ENCODE measurements around the gene TBK1. TPM values are rescaled to one million over a fixed set of nuclear protein-coding genes. Genes with fewer than 3 reads are reported as not detected.

Gene TBK1
- total RNA-seq, 1 donor from 2014 or later: 11.6 TPM

DNA sequence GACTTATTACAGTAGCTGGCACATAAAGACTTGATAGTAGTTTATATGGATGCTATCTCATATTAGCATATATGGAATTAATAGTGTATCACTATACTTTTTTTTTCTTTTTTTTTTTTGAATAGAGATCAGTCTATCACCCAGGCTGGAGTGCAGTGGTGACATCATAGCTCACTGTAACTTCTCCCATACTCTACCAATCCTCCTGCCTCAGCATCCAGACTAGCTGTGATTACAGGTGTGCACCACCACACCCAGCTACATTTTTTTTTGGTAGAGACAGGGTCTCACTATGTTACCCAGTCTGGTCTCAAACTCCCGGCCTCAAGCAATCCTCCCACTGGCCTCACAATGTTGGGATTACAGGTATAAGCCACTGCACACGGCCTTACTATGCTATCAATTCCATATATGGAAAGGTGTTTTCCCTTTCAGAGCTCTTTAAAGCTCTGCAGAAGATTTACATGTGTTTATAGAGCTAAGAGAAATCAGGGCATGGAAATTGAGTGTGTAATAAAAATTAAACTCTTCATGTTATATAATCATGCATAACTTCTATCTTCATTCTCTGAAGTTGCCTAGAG lies 1.8 kb upstream of the TBK1 start:
- no peak for ATAC-seq (ENCODE audit: poor library complexity)
- no peak for DNase-seq
- intact Hi-C loops (cut with DNase I): loop anchor here (5.0 kb wide), 1 partner anchor 43 kb away; no protein-coding TSS in a partner anchor

DNA sequence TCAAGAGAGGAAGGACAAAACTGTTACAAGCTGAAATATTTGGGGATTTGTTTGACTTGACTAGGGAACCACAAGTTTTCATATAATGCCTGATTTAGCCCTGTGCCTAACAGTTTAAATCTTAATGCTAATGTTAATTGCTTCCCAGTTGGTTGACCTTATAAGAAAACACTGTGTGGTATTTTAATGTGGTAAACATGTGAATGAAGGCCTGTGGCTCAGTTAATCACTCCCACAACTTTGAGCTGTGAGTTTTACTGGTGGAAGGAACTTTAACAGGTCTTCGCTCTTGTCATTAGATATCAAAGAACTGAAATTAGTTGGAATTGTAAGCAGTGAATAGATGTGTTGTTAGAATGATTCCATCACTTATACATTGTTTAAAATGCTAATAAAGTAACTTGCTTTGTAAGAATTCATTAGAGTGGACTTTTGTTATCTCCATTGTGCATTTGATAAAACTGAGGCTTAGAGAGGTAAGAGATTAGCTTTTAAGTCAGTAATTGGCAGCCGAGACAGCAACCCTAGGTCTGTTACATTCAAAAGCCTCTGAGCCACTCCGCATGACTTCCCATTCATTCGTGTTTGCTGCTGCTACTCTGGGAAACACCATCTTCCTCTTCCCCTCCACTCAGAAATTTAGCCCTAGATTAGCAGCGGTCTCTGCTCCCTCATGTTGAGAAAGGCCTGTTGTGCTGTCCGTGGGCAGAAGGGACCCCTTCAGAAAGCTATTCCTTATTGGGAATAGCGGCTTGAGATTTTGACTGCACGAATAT lies 1.0 kb upstream of the TBK1 start:
- ATAC-seq (ENCODE audit: poor library complexity) (no peak), DNase-seq (no peak)
- intact Hi-C loops (cut with DNase I): loop anchor here (5.0 kb wide), 1 partner anchor 44 kb away; no protein-coding TSS in a partner anchor

DNA sequence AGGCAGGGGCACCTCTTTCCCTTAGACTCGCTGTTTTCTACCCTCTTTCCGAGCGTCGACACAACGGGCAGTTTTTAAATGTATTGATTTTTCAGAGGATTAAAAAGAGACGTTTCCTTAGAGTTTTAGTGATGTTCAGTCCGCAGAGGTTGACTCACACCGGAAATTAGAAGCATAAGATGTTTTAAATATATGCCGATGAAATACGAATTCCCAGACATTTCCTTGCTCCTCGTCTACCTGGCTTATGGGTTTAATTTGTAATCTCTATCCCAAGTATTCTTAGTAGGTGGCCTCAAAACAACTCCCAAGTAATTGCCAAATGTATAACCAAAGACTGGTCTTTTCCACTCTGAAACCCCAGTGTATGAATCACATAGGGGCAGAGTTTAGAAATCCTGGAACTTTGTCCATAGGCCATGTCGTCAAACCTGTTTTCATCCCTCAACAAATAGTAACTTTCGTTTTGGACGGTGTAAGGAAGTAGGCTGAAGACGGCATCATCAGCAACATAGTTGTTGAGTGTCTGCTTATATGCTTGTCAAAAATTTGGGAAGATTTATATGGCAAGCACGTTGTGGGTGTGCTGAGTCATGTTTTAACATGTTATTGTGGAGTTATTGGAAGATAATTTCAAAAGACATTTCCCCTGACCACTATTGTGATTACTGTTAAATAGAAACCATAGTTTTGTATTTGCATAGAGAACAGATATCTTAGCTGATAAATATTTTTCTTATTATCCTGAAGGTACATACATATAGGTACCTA lies 824 bp downstream of the TBK1 start:
- intact Hi-C loops (cut with DNase I): loop anchor here (5.0 kb wide), 1 partner anchor 45 kb away; no protein-coding TSS in a partner anchor

DNA sequence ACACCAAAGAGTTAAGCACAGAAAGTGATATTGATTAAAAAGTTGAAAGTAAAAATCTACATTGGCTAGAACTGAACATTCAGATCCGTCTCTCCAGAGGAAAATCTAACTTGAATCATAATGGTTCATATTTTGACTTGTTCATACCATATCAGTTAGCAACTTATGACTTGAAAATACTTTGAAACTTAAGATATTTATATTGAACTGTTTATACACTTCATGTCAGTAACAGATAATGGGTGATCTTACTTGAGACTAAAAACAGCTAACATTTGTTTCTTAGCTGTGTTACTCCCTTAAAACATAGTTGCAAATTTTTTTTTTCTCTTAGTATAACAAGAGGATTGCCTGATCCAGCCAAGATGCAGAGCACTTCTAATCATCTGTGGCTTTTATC lies 3.6 kb downstream of the TBK1 start:
- intact Hi-C loops (cut with DNase I): no loop called here
- ATAC-seq (ENCODE audit: poor library complexity): no peak
- no peak for DNase-seq

More for the DNA sequence above, 824 bp downstream of the TBK1 start:
- DNase-seq (no peak), ATAC-seq (ENCODE audit: poor library complexity) (peak; percentile 32)

DNA sequence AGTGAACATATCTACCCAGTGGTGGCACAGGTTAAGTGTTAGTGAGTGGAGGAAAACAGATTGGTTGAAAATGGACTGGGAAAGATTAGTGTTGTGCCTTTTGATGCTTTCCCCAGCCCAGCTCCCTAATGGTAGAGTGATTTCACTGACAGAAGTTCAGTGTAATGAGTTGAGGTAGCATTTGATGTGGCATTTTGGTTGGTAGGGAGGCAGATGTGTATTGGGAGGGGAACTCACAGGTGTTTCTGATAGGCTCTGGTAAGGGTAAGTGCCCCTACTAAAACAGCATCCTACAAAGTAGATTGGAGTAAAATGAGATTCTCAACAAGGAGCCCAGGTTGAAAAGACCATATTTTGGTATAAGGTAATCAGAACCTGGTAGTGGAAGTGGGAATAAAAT lies 4.2 kb downstream of the TBK1 start:
- intact Hi-C loops (cut with DNase I): no loop called here
- ATAC-seq (ENCODE audit: poor library complexity): no peak
- no peak for DNase-seq

DNA sequence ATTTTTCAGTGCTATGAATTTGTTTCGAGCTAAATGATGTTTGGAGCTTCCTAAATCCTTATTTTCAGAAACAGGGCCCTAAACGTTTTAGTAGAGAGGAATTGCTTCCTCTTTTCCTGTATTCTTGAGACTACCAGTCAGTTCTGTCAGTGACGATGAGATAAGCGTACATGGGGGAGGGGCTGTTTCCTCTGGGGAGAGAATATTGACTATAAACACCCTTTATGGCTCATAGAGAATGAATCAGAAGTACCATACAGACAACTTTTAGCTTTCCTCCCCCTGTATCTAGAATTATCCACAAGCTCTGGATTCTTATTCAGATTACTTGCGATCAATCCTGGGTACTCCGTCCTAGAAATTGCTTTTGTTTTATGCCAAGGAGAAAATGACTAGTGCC lies 5.1 kb downstream of the TBK1 start:
- no peak for ATAC-seq (ENCODE audit: poor library complexity)
- no peak for DNase-seq
- intact Hi-C loops (cut with DNase I): no loop called here

DNA sequence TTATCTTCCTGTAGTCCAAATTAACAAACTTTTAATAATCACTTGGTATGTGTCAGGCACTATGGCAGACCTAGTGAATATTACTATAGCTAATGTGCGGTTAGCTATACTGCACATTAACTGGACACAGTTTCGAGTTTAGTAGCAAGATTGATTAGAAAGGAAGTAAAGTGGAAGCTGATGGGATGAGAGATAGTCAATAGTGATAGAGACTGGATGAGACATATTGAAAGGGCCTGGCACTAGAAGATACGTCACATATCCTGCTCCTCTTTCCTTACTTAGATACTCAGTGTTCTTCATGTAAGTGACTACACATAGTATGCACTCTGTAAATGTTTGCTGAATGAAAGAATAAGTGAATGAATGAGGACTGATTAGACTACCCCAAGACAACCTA lies 5.5 kb downstream of the TBK1 start:
- intact Hi-C loops (cut with DNase I): no loop called here
- DNase-seq: no peak
- no peak for ATAC-seq (ENCODE audit: poor library complexity)

DNA sequence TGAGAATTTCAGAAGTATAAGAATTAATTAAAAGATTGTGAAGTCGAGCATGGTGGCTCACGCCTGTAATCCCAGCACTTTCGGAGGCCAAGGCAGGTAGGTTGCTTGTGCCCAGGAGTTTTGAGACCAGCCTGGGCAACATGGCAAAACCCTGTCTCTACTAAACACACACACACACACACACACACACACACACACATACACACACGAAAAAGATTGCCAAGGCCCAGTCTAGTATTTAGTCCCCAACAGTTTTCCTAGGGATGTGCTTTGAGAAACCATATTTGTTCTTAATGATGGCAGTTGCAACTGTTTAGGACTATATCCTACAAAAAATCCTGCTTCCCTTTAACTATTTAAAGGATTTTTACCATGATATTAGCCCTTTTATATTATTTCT lies 6.0 kb downstream of the TBK1 start:
- DNase-seq (no peak), ATAC-seq (ENCODE audit: poor library complexity) (no peak)
- intact Hi-C loops (cut with DNase I): no loop called here

DNA sequence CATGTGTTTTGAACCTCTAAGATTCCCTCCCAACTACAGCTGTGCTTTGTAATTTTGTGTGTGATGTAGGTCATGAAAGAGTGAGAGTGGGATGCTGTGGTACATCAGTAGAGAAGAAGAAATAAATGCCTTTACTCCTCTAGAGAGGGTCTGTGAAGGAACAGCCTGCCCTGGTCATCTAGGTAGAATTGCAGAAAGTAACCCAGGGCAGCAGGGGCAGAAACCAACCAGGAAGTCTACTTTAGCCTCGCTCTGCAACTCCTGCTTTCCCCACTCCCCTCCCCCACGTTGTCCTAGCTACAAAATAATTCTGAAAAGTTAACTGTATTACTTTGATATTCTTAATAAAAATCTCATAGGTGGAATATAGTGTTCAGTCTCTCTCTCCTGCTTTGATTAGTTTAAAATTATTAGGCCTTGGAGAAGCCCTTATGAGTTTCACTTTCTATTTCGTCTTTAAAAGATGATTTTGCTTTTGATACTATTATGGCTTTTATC lies 7.5 kb downstream of the TBK1 start:
- DNase-seq (no peak), ATAC-seq (ENCODE audit: poor library complexity) (no peak)
- intact Hi-C loops (cut with DNase I): no loop called here

DNA sequence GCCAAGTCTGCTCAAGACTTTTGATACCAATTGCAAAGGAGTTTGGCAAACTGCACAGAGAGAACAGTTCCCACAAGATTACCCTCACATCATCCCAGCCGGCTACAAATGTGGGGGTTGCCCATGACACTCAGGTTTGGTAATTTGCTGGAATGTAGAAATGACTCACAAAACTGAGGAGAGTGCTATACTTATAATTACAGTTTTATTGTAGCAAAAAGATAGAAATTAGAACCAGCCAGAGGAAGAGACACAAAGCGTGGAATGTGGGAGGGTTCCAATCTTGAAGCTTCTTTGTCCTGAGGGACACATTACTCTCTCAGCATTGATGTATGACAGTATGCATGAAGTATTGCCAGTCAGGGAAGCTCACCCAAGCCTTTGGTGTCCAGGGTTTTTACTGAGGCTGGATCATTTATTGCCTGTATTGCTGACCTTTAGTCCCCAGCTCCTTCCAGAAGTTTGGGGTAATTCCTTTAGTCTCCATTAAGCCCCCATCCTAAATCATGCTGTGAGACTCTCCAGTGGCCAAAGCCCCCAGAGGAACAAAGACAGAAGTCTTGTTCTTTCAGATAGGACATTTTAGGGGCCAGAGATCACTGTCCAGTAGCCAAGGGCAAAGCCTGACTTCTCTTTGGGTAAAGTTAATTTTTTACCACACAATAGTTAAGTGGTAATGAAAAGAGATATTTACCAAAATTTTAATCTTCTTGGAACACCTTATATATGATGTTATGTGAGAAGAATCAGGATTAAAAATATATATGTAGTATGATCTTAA lies 9.9 kb downstream of the TBK1 start:
- no peak for ATAC-seq (ENCODE audit: poor library complexity)
- intact Hi-C loops (cut with DNase I): no loop called here
- DNase-seq: no peak

DNA sequence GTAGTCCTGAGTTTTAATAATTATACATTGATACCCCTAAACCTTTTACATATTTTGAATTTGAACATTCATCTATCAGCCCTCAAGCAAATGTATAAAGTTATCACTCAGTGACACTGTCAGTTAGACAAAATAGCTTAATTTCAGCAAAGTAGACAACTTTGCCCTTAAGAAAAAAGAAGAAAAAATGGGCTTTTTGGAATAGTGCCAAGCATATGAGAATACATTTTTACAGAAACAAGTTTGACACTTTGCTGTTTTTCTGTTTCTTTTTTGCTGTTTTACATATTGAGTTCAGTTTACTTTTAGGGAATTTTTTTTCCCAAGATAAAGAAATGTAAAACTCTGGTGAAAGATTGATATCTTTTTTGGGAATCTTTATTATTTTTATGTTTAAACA lies 14.3 kb downstream of the TBK1 start:
- no peak for ATAC-seq (ENCODE audit: poor library complexity)
- intact Hi-C loops (cut with DNase I): no loop called here

DNA sequence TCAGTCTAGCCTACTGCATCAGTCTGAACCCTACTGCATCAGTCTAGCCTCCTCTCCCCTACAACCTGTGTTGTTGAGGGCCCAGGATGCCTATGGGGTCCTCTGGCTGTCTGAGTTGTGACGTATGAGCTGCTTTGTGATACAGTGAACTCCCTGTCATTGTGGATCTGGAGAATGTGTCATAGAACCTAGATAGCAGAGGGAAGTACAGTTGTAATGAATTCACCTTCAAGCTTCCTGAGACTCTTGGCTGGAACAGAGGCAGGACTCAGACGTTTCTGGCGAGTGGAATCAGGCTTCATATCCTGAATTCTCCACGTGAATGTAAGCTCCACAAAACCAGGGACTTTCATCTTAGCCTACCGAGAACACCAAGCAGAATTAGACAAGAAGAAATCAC lies 17.0 kb downstream of the TBK1 start:
- intact Hi-C loops (cut with DNase I): no loop called here
- DNase-seq (no peak), ATAC-seq (ENCODE audit: poor library complexity) (no peak)

More for the DNA sequence above, 14.3 kb downstream of the TBK1 start:
- no peak for DNase-seq

DNA sequence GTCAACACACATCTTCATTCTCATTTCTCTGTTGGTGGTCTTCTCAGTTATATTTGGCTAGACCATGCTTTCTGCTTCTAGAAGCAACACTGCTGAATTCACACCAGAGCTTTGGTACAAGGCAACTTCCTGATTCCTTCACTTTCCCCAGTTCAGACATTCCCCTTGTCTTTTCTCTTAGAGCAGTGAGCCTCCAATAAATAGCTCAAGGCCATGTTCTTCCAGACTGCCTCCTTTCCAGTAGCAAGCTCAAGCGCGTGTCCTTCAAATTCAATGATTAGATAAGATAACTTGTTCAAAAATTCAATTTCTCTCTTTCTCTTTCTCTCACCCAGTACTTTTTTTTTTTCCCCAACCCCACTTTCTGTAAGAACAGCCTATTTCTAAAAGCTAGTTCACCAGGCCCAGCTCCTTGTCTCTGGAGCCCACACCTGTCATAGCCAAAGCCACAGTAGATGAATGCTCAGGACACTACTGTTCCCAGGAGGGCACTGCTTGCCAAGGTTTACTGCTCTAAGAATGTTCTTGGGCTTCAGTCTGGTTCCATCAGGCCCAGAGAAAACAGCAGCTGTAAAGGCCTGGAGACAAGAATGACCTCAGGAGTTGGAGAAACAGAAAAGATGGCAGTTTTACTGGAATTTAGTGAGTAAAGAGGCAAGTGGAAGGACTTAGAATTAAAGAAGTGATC lies 17.7 kb downstream of the TBK1 start:
- ATAC-seq (ENCODE audit: poor library complexity) (peak; percentile 81), DNase-seq (no peak)
- intact Hi-C loops (cut with DNase I): no loop called here

DNA sequence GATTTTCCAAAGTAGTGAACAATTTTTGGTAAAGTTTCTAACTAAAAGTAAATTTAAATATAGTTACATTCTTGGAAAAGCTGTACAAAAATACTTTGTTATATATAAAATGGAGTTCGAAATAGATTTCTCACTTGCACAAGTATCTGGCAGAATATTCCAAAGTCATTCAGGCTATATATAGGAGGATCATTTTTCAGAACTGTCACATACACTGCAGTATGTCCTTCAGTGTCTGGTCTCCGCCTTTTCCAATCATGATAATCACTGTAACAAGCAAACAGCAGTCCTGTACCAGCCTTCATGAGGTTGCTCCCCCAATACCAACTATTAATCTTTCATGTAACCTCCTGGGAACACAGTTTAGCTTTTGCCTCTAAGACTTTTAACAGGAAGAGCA lies 18.6 kb downstream of the TBK1 start:
- DNase-seq (no peak), ATAC-seq (ENCODE audit: poor library complexity) (peak; percentile 72)
- intact Hi-C loops (cut with DNase I): no loop called here

DNA sequence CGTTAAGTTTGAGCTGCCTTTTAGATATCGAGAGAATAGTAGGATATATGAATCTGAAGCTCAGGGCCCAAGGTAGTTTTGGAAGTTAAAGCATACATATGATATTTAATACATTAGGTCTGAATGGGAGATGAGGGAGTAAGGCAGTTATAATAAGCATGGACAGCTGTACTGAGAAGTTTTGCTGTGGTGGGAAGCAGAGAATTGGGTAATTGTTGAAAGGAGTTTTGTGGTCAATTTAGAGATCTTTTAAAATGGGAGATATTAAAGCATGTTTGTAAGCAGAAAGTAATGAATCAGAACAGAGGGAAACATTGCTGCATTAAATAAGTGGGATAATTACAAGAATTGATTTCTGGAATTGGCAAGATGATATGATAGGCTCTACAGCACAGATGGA lies 21.3 kb downstream of the TBK1 start:
- intact Hi-C loops (cut with DNase I): no loop called here
- no peak for ATAC-seq (ENCODE audit: poor library complexity)
- DNase-seq: no peak

DNA sequence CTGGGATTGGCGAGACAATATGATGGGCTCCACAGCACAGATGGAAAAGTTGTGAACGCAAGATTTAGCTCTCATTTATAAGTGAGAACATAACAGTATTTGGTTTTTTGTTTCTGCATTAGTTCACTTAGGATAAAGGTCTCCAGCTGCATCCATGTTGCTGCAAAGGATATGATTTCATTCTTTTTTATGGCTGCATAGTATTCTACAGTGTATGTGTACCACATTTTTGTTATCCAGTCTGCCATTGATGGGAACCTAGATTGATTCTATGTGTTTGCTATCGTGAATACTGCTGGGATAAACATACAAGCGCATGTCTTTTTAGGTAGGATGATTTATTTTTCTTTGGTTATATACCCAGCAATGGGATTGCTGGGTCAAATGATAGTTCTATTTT lies 23.6 kb downstream of the TBK1 start:
- intact Hi-C loops (cut with DNase I): no loop called here
- no peak for DNase-seq
- no peak for ATAC-seq (ENCODE audit: poor library complexity)

DNA sequence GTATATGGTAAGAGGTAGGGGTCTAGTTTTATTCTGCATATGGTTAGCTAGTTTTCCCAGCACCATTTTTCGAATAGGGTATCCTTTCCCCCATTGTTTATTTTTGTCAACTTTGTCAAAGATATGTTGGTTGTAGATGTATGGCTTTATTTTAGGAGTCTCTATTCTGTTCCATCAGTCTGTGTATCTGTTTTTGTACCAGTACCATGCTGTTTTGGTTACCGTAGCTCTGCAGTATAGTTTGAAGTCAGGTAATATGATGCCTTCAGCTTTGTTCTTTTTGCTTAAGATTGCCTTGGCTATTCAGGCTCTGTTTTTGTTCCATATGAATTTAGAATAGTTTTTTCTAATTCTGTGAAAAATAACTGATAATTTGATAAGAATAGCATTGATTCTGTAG lies 24.9 kb downstream of the TBK1 start:
- ATAC-seq (ENCODE audit: poor library complexity) (no peak), DNase-seq (no peak)
- intact Hi-C loops (cut with DNase I): no loop called here

DNA sequence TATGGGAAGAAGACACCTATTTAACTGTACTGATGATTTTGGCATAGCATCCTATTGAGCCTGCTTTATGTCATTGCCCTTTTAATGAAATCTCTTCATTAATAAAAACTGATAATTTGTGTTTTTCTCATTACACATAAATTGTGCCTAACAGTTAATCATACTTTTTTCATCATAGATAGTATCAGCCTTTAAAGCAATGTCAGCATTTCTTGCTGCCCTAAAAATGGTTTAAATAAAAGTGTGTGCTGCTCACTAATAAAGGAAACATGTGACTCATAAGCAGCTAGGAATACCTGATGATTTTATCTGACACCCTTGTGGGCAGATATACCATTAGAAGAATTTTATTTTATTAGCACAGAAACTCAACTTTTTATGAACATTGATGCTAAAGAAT lies 26.7 kb downstream of the TBK1 start:
- ATAC-seq (ENCODE audit: poor library complexity) (no peak), DNase-seq (no peak)
- intact Hi-C loops (cut with DNase I): no loop called here
